Trophoblast cell (in vitro differentiated cells and primary cell): ENCODE results near the gene SEC61A2.

ENCODE experiments used
- DNase-seq, 2 donors: peaks; one replicate each; pipeline ENCODE4 v3.0.0-alpha.2; 2016
- H2AFZ ChIP-seq: 2 replicates; pipeline ENCODE4 v1.6.1; 2013; ENCODE audit warnings: low read length, moderate library complexity, mild to moderate bottlenecking; ENCODE audit not compliant: insufficient read depth, poor library complexity
- H2AK5ac ChIP-seq: 2 replicates; pipeline ENCODE4 v1.6.1; 2013; ENCODE audit warnings: mild to moderate bottlenecking, low read length
- H2BK120ac ChIP-seq: 2 replicates; pipeline ENCODE4 v1.6.1; 2013; ENCODE audit warnings: low read length, mild to moderate bottlenecking, moderate library complexity; ENCODE audit not compliant: insufficient read depth, poor library complexity
- H2BK12ac ChIP-seq: 2 replicates; pipeline ENCODE4 v1.6.1; 2013; ENCODE audit warnings: mild to moderate bottlenecking, low read length, moderate library complexity
- H2BK5ac ChIP-seq: 2 replicates; pipeline ENCODE4 v1.6.1; 2013; ENCODE audit warnings: low read length, low read depth, moderate library complexity, mild to moderate bottlenecking; ENCODE audit not compliant: poor library complexity
- H3K14ac ChIP-seq: 2 replicates; pipeline ENCODE4 v1.6.1; 2013; ENCODE audit warnings: mild to moderate bottlenecking, low read length
- H3K18ac ChIP-seq: 2 replicates; pipeline ENCODE4 v1.6.1; 2013; ENCODE audit warnings: mild to moderate bottlenecking, low read length
- H3K23ac ChIP-seq: 2 replicates; pipeline ENCODE4 v1.6.1; 2013; ENCODE audit warnings: low read length
- H3K27ac ChIP-seq: 2 replicates; pipeline ENCODE4 v1.5.1; 2013; ENCODE audit warnings: low read depth, mild to moderate bottlenecking, inconsistent platforms, low read length, moderate library complexity
- H3K27me3 ChIP-seq: 2 replicates; pipeline ENCODE4 v1.6.1; 2013; ENCODE audit warnings: inconsistent platforms, mild to moderate bottlenecking, low read length, moderate library complexity; ENCODE audit not compliant: insufficient read depth
- H3K36me3 ChIP-seq, 2 experiments: 1 replicate in 1 of 2; 2 replicates in 1 of 2; pipeline ENCODE4 v1.6.1; 2013; ENCODE audit warnings: low read length in 2 of 2, mild to moderate bottlenecking in 2 of 2, moderate library complexity in 1 of 2; ENCODE audit not compliant: insufficient read depth in 2 of 2, control insufficient read depth in 1 of 2
- H3K4ac ChIP-seq: 2 replicates; pipeline ENCODE4 v1.6.1; 2013; ENCODE audit warnings: low read depth, mild to moderate bottlenecking, low read length, moderate library complexity
- H3K4me1 ChIP-seq, 2 experiments: 1 replicate in 1 of 2; 2 replicates in 1 of 2; pipeline ENCODE4 v1.6.1; 2013; ENCODE audit warnings: low read length in 2 of 2, mild to moderate bottlenecking in 2 of 2, moderate library complexity in 1 of 2; ENCODE audit not compliant: insufficient read depth in 2 of 2, control insufficient read depth in 1 of 2
- H3K4me2 ChIP-seq: 2 replicates; pipeline ENCODE4 v1.6.1; 2013; ENCODE audit warnings: inconsistent platforms, mild to moderate bottlenecking, low read length, moderate library complexity
- H3K4me3 ChIP-seq: 2 replicates; pipeline ENCODE4 v1.5.1; 2013; ENCODE audit warnings: mild to moderate bottlenecking, low read depth, low read length, inconsistent platforms
- H3K79me1 ChIP-seq: one replicate; pipeline ENCODE4 v1.6.1; 2013; ENCODE audit warnings: low read length
- H3K79me2 ChIP-seq: 2 replicates; pipeline ENCODE4 v1.6.1; 2013; ENCODE audit warnings: low read length, mild to moderate bottlenecking; ENCODE audit not compliant: control insufficient read depth, insufficient read depth, poor library complexity
- H3K9ac ChIP-seq: 2 replicates; pipeline ENCODE4 v1.6.1; 2013; ENCODE audit warnings: mild to moderate bottlenecking, low read length
- H3K9me3 ChIP-seq: 2 replicates; pipeline ENCODE4 v1.6.1; 2013; ENCODE audit warnings: low read depth, mild to moderate bottlenecking, control low read depth, inconsistent platforms, low read length; ENCODE audit not compliant: insufficient read depth
- H4K12ac ChIP-seq: 2 replicates; pipeline ENCODE4 v1.6.1; 2013; ENCODE audit warnings: low read depth, mild to moderate bottlenecking, low read length, moderate library complexity
- H4K8ac ChIP-seq: 2 replicates; pipeline ENCODE4 v1.6.1; 2013; ENCODE audit warnings: low read depth, mild to moderate bottlenecking, low read length, moderate library complexity
- H4K91ac ChIP-seq: one replicate; pipeline ENCODE4 v1.6.1; 2013; ENCODE audit warnings: low read depth, mild to moderate bottlenecking, low read length, moderate library complexity
- WGBS: extraction: QIAGEN DNeasy Blood & Tissue Kit; methylation state at CpG from one replicate; pipeline ENCODE4 v1.1.7; 2013; ENCODE audit warnings: missing lambda C conversion rate; ENCODE audit not compliant: insufficient read length, insufficient coverage; ENCODE audit errors: extremely low coverage; 5-methylcytosine and 5-hydroxymethylcytosine counted together

The SEC61A2 gene

DNA sequence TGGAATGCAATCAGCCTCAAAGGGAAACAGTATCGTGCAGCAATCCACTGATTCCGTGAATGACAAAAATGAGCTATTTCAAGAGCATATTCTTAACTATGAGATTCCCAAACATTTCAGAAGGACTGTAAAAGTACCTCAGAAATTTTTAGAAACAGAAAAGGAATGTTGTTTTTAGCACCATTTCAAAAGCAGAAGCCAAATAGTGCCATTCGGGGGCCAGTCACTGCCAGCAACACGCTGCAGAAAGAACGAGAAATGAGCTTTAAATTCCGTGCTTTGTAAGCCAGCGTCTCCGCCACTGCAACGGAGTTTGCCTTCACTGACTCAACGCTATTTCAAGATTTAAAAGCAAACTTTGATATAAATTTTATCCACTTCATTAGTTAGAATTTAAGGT is 59.9 kb downstream of the SEC61A2 start:
- WGBS = no CpG with 5 or more reads among the region's 10 CpGs
- Histone ChIP-seq H3K4ac (no peak overlapping the region), H3K18ac (no peak overlapping the region), H3K4me3 (no peak overlapping the region), H3K23ac (no peak overlapping the region), H3K9me3 (no peaks in the 10 kb centered on the region), H3K36me3 (peaks cover 8 to 9% of the 10 kb centered on the region in 2 experiments), H3K14ac (no peak overlapping the region), H4K91ac (no peak overlapping the region), H3K27ac (no peak overlapping the region), H2AFZ (no peak overlapping the region), H3K4me2 (no peak overlapping the region), H4K8ac (no peak overlapping the region), H2BK120ac (no peak overlapping the region), H3K79me2 (no peaks in the 10 kb centered on the region), H4K12ac (no peak overlapping the region), H3K4me1 (peaks cover 0 to 2% of the 10 kb centered on the region in 2 experiments), H3K79me1 (no peaks in the 10 kb centered on the region), H3K27me3 (no peaks in the 10 kb centered on the region), H3K9ac (no peak overlapping the region), H2AK5ac (no peak overlapping the region), H2BK5ac (no peak overlapping the region), H2BK12ac (no peak overlapping the region)
- DNase-seq = peak; percentile 14 to 62

GRCh38 chr10:12191715-12192114 is 62.2 kb downstream of the SEC61A2 start:
- H4K8ac ChIP-seq = no peak overlapping the region
- H4K12ac ChIP-seq = no peak overlapping the region
- H2BK12ac ChIP-seq = no peak overlapping the region
- H2BK5ac ChIP-seq = no peak overlapping the region
- H3K4ac ChIP-seq = no peak overlapping the region
- WGBS = no CpG with 5 or more reads among the region's 3 CpGs
- H3K36me3 ChIP-seq = peaks cover 5% of the 10 kb centered on the region in 2 experiments
- H3K23ac ChIP-seq = no peak overlapping the region
- no peak overlapping the region for H3K18ac ChIP-seq
- no peak overlapping the region for H3K9ac ChIP-seq
- DNase-seq = no peak
- H3K79me1 ChIP-seq = peaks cover 9% of the 10 kb centered on the region
- H3K27me3 ChIP-seq = no peaks in the 10 kb centered on the region
- peaks cover 8% of the 10 kb centered on the region for H3K79me2 ChIP-seq
- H3K4me3 ChIP-seq = no peak overlapping the region
- H3K9me3 ChIP-seq = no peaks in the 10 kb centered on the region
- H2BK120ac ChIP-seq = no peak overlapping the region
- no peak overlapping the region for H2AK5ac ChIP-seq
- H3K4me2 ChIP-seq = no peak overlapping the region
- peaks cover 0 to 2% of the 10 kb centered on the region in 2 experiments for H3K4me1 ChIP-seq
- no peak overlapping the region for H4K91ac ChIP-seq
- no peak overlapping the region for H2AFZ ChIP-seq
- no peak overlapping the region for H3K14ac ChIP-seq
- H3K27ac ChIP-seq = no peak overlapping the region

DNA sequence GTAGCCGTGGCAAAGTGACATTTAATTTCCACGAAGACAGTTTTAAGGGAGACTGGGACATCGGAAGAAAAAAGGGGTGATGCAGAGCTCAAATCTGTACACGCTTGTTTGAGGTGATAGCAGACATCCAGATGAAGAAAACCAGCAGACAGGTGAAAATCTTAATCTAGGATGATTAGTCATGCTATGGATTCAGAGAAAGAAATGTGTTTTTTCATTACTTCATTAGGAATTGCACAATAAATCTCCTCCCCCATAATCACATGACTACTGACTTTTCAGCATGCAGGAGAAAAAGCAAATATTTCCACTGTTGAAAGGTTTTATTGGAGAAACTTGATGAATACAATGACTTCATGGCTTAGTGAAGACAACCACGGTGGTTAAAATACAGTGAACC is 63.7 kb downstream of the SEC61A2 start:
- no peak overlapping the region for H3K27ac ChIP-seq
- H3K4me2 ChIP-seq = no peak overlapping the region
- no peaks in the 10 kb centered on the region for H3K27me3 ChIP-seq
- no peak overlapping the region for H4K91ac ChIP-seq
- H3K79me2 ChIP-seq = peaks cover 8% of the 10 kb centered on the region
- no peak overlapping the region for H2AK5ac ChIP-seq
- WGBS = no CpG with 5 or more reads among the region's 5 CpGs
- no peak overlapping the region for H3K18ac ChIP-seq
- no peak overlapping the region for H3K14ac ChIP-seq
- no peak overlapping the region for H3K4ac ChIP-seq
- H4K12ac ChIP-seq = no peak overlapping the region
- no peak overlapping the region for H2AFZ ChIP-seq
- no peak overlapping the region for H2BK120ac ChIP-seq
- peaks cover 1 to 2% of the 10 kb centered on the region in 2 experiments for H3K36me3 ChIP-seq
- no peaks in the 10 kb centered on the region for H3K9me3 ChIP-seq
- H3K4me1 ChIP-seq = peaks cover 0 to 2% of the 10 kb centered on the region in 2 experiments
- H3K23ac ChIP-seq = no peak overlapping the region
- no peak overlapping the region for H3K4me3 ChIP-seq
- H3K9ac ChIP-seq = no peak overlapping the region
- DNase-seq = peak in 1 of 2 donors; percentile 56
- no peak overlapping the region for H2BK5ac ChIP-seq
- H4K8ac ChIP-seq = no peak overlapping the region
- H2BK12ac ChIP-seq = no peak overlapping the region
- peaks cover 9% of the 10 kb centered on the region for H3K79me1 ChIP-seq

DNA sequence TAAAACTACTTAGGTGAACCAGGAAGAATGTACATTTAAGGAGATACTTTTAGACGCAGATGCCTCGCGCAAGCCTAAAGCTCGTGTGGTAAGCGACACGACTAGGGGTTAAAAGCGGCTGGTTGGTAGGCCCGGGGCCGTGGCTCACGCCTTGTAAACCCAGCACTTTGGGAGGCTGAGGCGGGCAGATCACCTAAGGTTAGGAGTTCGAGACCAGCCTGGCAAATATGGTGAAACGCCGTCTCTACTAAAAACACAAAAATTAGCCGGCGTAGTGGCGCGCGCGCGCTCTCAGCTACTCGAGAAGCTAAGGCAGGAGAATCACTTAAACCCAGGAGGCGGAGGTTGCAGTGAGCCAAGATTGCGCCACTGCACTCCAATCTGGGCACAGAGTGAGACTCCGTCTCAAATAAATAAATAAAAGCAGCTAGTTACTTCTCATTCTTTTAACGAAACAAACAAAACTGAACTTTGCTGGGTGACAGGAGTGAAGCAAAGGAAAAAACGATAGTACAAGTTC is 65.3 kb downstream of the SEC61A2 start:
- Histone ChIP-seq H3K27me3 (no peaks in the 10 kb centered on the region), H2BK12ac (no peak overlapping the region), H3K4ac (peak overlapping the region; percentile 43), H3K9ac (peak overlapping the region; percentile 10), H3K18ac (no peak overlapping the region), H2AFZ (no peak overlapping the region), H3K4me1 (peaks cover 0 to 2% of the 10 kb centered on the region in 2 experiments), H3K9me3 (no peaks in the 10 kb centered on the region), H3K14ac (no peak overlapping the region), H2AK5ac (no peak overlapping the region), H3K79me1 (peaks cover 9% of the 10 kb centered on the region), H3K27ac (no peak overlapping the region), H4K91ac (no peak overlapping the region), H3K4me2 (peak overlapping the region; percentile 94), H4K8ac (peak overlapping the region; percentile 87), H2BK120ac (no peak overlapping the region), H3K4me3 (peak overlapping the region; percentile 60), H3K36me3 (peaks cover 0 to 1% of the 10 kb centered on the region in 2 experiments), H4K12ac (no peak overlapping the region), H2BK5ac (no peak overlapping the region), H3K23ac (no peak overlapping the region), H3K79me2 (peaks cover 8% of the 10 kb centered on the region)
- no CpG with 5 or more reads among the region's 27 CpGs for WGBS
- peak; percentile 25 to 57 for DNase-seq
